ENCODE measurements around the gene RPL35. TPM values are rescaled to one million over a fixed set of nuclear protein-coding genes. Genes with fewer than 3 reads are reported as not detected.
A peak's percentile ranks its signal among the peaks of the same experiment; 100 is the strongest.
"Not testable (repeated sequence)": the region's sequence is repeated elsewhere in the genome, so short reads cannot be mapped to it uniquely, and the experiment has no call there.

RPL35 gene
- total RNA-seq, 1 donor from 2014 or later, result 1,729 TPM

- DNase-seq (ENCODE audit: low read depth), result no peak
Observed at GRCh38 chr9:124853605-124854143, 8.1 kb downstream of the RPL35 start.

GRCh38 chr9:124852829-124853531, 8.8 kb downstream of the RPL35 start, which contains the start of gene WDR38:
Gene WDR38, plus strand, starts transcription at chr9:124853460. Its CDS starts 72 bp downstream, at chr9:124853532.
- DNase-seq (ENCODE audit: low read depth), result peak; percentile 88

- peak; percentile 76 for DNase-seq (ENCODE audit: low read depth)
Observed at GRCh38 chr9:124852121-124852828, 9.5 kb downstream of the RPL35 start.

GRCh38 chr9:124849801-124850200, 12.0 kb downstream of the RPL35 start:
- peak; percentile 81 for DNase-seq (ENCODE audit: low read depth)

- DNase-seq (ENCODE audit: low read depth), result no peak
Observed at GRCh38 chr9:124846969-124847368, 14.8 kb downstream of the RPL35 start.

- DNase-seq (ENCODE audit: low read depth), result not testable (repeated sequence)
Observed at GRCh38 chr9:124846467-124846866, 15.3 kb downstream of the RPL35 start.

- no peak for DNase-seq (ENCODE audit: low read depth)
Observed at GRCh38 chr9:124844291-124844690, 17.5 kb downstream of the RPL35 start.

- peak; percentile 35 for DNase-seq (ENCODE audit: low read depth)
Observed at GRCh38 chr9:124843456-124844034, 18.2 kb downstream of the RPL35 start.

- DNase-seq (ENCODE audit: low read depth), result no peak
Observed at GRCh38 chr9:124841075-124841821, 20.5 kb downstream of the RPL35 start.

- peak; percentile 99 for DNase-seq (ENCODE audit: low read depth)
Observed at GRCh38 chr9:124840300-124840833, 21.4 kb downstream of the RPL35 start.

GRCh38 chr9:124839612-124840299, 22.0 kb downstream of the RPL35 start:
- DNase-seq (ENCODE audit: low read depth), result peak; percentile 78

GRCh38 chr9:124838567-124839275, 23.0 kb downstream of the RPL35 start:
- DNase-seq (ENCODE audit: low read depth), result not testable (repeated sequence)

- DNase-seq (ENCODE audit: low read depth), result not testable (repeated sequence)
Observed at GRCh38 chr9:124838132-124838531, 23.6 kb downstream of the RPL35 start.

GRCh38 chr9:124835026-124835557, 26.7 kb downstream of the RPL35 start:
- DNase-seq (ENCODE audit: low read depth), result peak; percentile 90

GRCh38 chr9:124834591-124834990, 27.2 kb downstream of the RPL35 start:
- DNase-seq (ENCODE audit: low read depth), result peak; percentile 82

- peak; percentile 57 for DNase-seq (ENCODE audit: low read depth)
Observed at GRCh38 chr9:124831642-124832364, 30.0 kb downstream of the RPL35 start.

GRCh38 chr9:124830593-124830992, 31.2 kb downstream of the RPL35 start:
- DNase-seq (ENCODE audit: low read depth), result peak; percentile 67

- DNase-seq (ENCODE audit: low read depth), result no peak
Observed at GRCh38 chr9:124829334-124829669, 32.5 kb downstream of the RPL35 start.

Data from myocyte (in vitro differentiated cells).